Calu3 (cell line): Measurements from ENCODE around the gene BOD1. TPM values are rescaled to one million over a fixed set of nuclear protein-coding genes. Genes with fewer than 3 reads are reported as not detected.

Experiments used
- BruUV-seq: library from RNA; stranded (reverse); fragments of 400-500 nt; replicated peaks from 2 replicates; lab custom pipeline; 2021; lab: Mats Ljungman, UMichigan
- CTCF ChIA-PET: fragments of 300-600 bp; sonication (Branson Sonifier 250); formaldehyde crosslinking; loops from one replicate; lab custom pipeline; 2022; ENCODE audit warnings: antibody characterized with exemption; lab: Charles Lee
- DNase-seq: peaks from one replicate; pipeline ENCODE4 v3.0.0; 2022
- H3K27ac Mint-ChIP-seq: one replicate; pipeline ENCODE4 v1.8.0; 2022; ENCODE audit warnings: mixed read lengths; ENCODE audit not compliant: unreplicated experiment
- H3K27me3 Mint-ChIP-seq: one replicate; pipeline ENCODE4 v1.8.0; 2022; ENCODE audit warnings: mixed read lengths; ENCODE audit not compliant: unreplicated experiment
- H3K36me3 Mint-ChIP-seq: one replicate; pipeline ENCODE4 v1.8.0; 2022; ENCODE audit warnings: mild to moderate bottlenecking, moderate library complexity, mixed read lengths; ENCODE audit not compliant: insufficient read depth, unreplicated experiment
- H3K4me1 Mint-ChIP-seq: one replicate; pipeline ENCODE4 v1.8.0; 2022; ENCODE audit warnings: mild to moderate bottlenecking, low read depth, mixed read lengths; ENCODE audit not compliant: unreplicated experiment
- H3K4me3 Mint-ChIP-seq: one replicate; pipeline ENCODE4 v1.8.0; 2022; ENCODE audit warnings: mild to moderate bottlenecking, low read depth, moderate library complexity, mixed read lengths; ENCODE audit not compliant: unreplicated experiment
- H3K9me3 Mint-ChIP-seq: one replicate; pipeline ENCODE4 v1.8.0; 2022; ENCODE audit warnings: low read depth, mixed read lengths; ENCODE audit not compliant: unreplicated experiment
- CTCF ChIP-seq: fragments of 200-600 bp; IDR thresholded peaks from one replicate; pipeline ENCODE4 v1.8.0; 2022; ENCODE audit warnings: antibody characterized with exemption; ENCODE audit not compliant: unreplicated experiment
- intact Hi-C: fragments of 100-400 bp; cut with micrococcal nuclease; formaldehyde crosslinking; loops from one replicate; pipeline ENCODE4 v1.10.0; 2022; ENCODE audit not compliant: unreplicated experiment
- total RNA-seq: library from RNA; stranded (reverse); gene quantifications from 2 replicates; pipeline ENCODE4 v1.2.3, GENCODE V29; 2022

BOD1 gene
- total RNA-seq, 1 experiment from 2014 or later: 92.8 TPM

- no peak for TF ChIP-seq CTCF
- BruUV-seq: no TSS peak
- peaks cover 3% of the 10 kb centered on the region for H3K9me3 Mint-ChIP-seq
- no peak overlapping the region for H3K27ac Mint-ChIP-seq
- H3K4me1 Mint-ChIP-seq: peaks cover 5% of the 10 kb centered on the region
- CTCF ChIA-PET: interaction anchor here (0.7 kb wide), 1 partner anchor 264 kb away, joined by 3 read pairs; no protein-coding TSS in a partner anchor
- H3K36me3 Mint-ChIP-seq: no peaks in the 10 kb centered on the region
- H3K4me3 Mint-ChIP-seq: no peak overlapping the region
- intact Hi-C loops: no loop called here
- no peak for DNase-seq
- peaks cover 12% of the 10 kb centered on the region for H3K27me3 Mint-ChIP-seq
These were observed 48.9 kb downstream of the BOD1 start for GRCh38 chr5:173567548-173567947.

DNA sequence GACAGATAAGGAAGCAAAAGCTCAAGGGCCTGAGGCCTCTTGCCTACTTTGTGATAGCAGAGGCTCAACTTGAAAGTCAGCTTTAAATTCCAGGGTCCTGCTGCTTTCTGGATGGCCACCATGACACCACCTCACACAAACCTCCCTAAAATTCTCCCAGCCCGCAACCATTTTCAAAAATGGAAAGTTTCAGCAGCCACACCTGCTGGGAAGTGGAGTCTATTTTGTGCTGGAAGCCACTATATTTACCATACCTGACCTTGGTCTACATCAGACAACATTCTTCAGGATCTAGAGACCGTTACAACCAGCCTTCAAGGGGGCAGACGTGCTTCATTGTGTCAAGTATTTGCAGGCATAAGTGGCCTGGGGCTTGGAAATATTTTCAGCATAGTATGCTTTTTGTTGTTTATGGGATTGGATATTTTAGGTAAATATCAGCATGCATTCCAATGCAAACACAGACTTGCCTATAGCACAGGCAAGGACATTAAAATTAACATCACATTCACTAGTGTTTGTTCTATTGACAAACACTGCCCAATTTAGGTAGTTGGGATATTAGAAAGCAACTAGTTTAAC, 50.9 kb downstream of the BOD1 start:
- Mint-ChIP-seq H3K9me3 (peaks cover 10% of the 10 kb centered on the region), H3K4me3 (no peak overlapping the region), H3K27ac (no peak overlapping the region), H3K36me3 (no peaks in the 10 kb centered on the region), H3K4me1 (no peaks in the 10 kb centered on the region), H3K27me3 (peaks cover 31% of the 10 kb centered on the region)
- no peak for DNase-seq
- BruUV-seq: no TSS peak
- CTCF ChIA-PET: interaction anchor here (0.9 kb wide), 1 partner anchor 271 kb away, joined by 3 read pairs; no protein-coding TSS in a partner anchor
- TF ChIP-seq CTCF: no peak
- intact Hi-C loops: no loop called here

- no peak overlapping the region for H3K4me3 Mint-ChIP-seq
- no peak for TF ChIP-seq CTCF
- intact Hi-C loops: no loop called here
- no peaks in the 10 kb centered on the region for H3K36me3 Mint-ChIP-seq
- peaks cover 34% of the 10 kb centered on the region for H3K27me3 Mint-ChIP-seq
- BruUV-seq: no TSS peak
- CTCF ChIA-PET: no interaction called here
- no peak for DNase-seq
- H3K27ac Mint-ChIP-seq: no peak overlapping the region
- no peaks in the 10 kb centered on the region for H3K4me1 Mint-ChIP-seq
- H3K9me3 Mint-ChIP-seq: peaks cover 17% of the 10 kb centered on the region
These were observed 52.3 kb downstream of the BOD1 start for GRCh38 chr5:173564106-173564505.

DNA sequence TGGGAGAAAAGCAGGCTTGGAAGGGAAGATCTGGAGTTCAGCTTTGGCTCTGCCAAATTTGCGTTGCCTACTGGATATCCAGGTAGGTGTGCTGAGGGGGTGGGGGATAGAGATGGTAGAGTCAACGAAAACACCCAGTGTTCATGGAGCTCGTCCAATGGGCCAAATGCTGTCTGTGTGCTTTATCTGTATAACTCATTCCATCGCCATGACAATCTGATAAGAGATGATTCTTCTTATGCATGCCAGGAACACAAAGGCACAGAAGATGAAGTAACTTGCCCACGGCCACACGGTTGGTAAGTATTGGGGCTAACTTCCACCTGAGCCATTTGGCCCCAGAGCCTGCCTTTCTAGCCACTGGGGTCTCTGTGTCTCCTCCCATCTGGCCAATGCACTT, 53.2 kb downstream of the BOD1 start:
- Mint-ChIP-seq H3K27ac (no peak overlapping the region), H3K36me3 (no peaks in the 10 kb centered on the region), H3K4me3 (no peak overlapping the region), H3K9me3 (peaks cover 17% of the 10 kb centered on the region), H3K4me1 (no peaks in the 10 kb centered on the region), H3K27me3 (peaks cover 34% of the 10 kb centered on the region)
- CTCF ChIA-PET: no interaction called here
- DNase-seq: no peak
- no TSS peak for BruUV-seq
- intact Hi-C loops: no loop called here
- TF ChIP-seq CTCF: no peak
